ENCODE data around the gene BMP8A. TPM values are rescaled to one million over a fixed set of nuclear protein-coding genes. Genes with fewer than 3 reads are reported as not detected.

BMP8A gene
- total RNA-seq, 3 donors from 2014 or later: 0.33 TPM; not detected in 2

- H3K27me3 ChIP-seq: no peaks in the 10 kb centered on the region
- intact Hi-C loops (cut with DNase I; ENCODE audit: low total_unique reads): no loop called here
These were observed 75.9 kb downstream of the BMP8A start for GRCh38 chr1:39567302-39567701.

GRCh38 chr1:39568208-39568607 is 76.8 kb downstream of the BMP8A start:
- no peak for DNase-seq (ENCODE audit: low spot score in 2 of 2)
- Histone ChIP-seq H3K9me3 (no peaks in the 10 kb centered on the region), H3K4me1 (no peaks in the 10 kb centered on the region), H3K36me3 (peaks cover 14% of the 10 kb centered on the region), H3K27ac (no peak overlapping the region), H3K27me3 (no peaks in the 10 kb centered on the region), H3K4me3 (no peak overlapping the region)
- no peak for TF ChIP-seq CTCF (IDR thresholded peaks at IDR 0.05)
- TF ChIP-seq POLR2AphosphoS5 (IDR thresholded peaks at IDR 0.05): no peak
- TF ChIP-seq POLR2A (IDR thresholded peaks at IDR 0.05): no peak
- intact Hi-C loops (cut with DNase I; ENCODE audit: low total_unique reads): no loop called here

More at GRCh38 chr1:39567302-39567701, 75.9 kb downstream of the BMP8A start:
- no peak overlapping the region for H3K4me3 ChIP-seq
- DNase-seq (ENCODE audit: low spot score in 2 of 2): no peak
- peaks cover 21% of the 10 kb centered on the region for H3K36me3 ChIP-seq
- H3K9me3 ChIP-seq: no peaks in the 10 kb centered on the region
- no peak overlapping the region for H3K27ac ChIP-seq
- no peaks in the 10 kb centered on the region for H3K4me1 ChIP-seq
- TF ChIP-seq CTCF (IDR thresholded peaks at IDR 0.05): no peak
- TF ChIP-seq POLR2AphosphoS5 (IDR thresholded peaks at IDR 0.05): no peak
- no peak for TF ChIP-seq POLR2A (IDR thresholded peaks at IDR 0.05)

- Histone ChIP-seq H3K4me1 (peaks cover 2 to 8% of the 10 kb centered on the region in 2 donors), H3K9me3 (no peaks in the 10 kb centered on the region), H3K4me3 (no peak overlapping the region), H3K27me3 (no peaks in the 10 kb centered on the region), H3K36me3 (peaks cover 6% of the 10 kb centered on the region), H3K27ac (no peak overlapping the region)
- DNase-seq (ENCODE audit: low spot score in 2 of 2): no peak
- intact Hi-C loops (cut with DNase I; ENCODE audit: low total_unique reads): no loop called here
- no peak for TF ChIP-seq POLR2A (IDR thresholded peaks at IDR 0.05)
- no peak for TF ChIP-seq CTCF (IDR thresholded peaks at IDR 0.05)
- no peak for TF ChIP-seq POLR2AphosphoS5 (IDR thresholded peaks at IDR 0.05)
These were observed 77.6 kb downstream of the BMP8A start for GRCh38 chr1:39569034-39569433.

GRCh38 chr1:39570477-39571177 is 79.2 kb downstream of the BMP8A start:
- peaks cover 6% of the 10 kb centered on the region for H3K36me3 ChIP-seq

More at GRCh38 chr1:39570477-39571177, 79.2 kb downstream of the BMP8A start:
- Histone ChIP-seq H3K4me1 (peaks cover 8 to 19% of the 10 kb centered on the region in 2 donors), H3K4me3 (no peak overlapping the region), H3K9me3 (no peaks in the 10 kb centered on the region), H3K27ac (no peak overlapping the region), H3K27me3 (no peaks in the 10 kb centered on the region)
- DNase-seq (ENCODE audit: low spot score in 2 of 2): no peak
- intact Hi-C loops (cut with DNase I; ENCODE audit: low total_unique reads): no loop called here
- TF ChIP-seq CTCF (IDR thresholded peaks at IDR 0.05) (no peak), POLR2AphosphoS5 (IDR thresholded peaks at IDR 0.05) (no peak), POLR2A (IDR thresholded peaks at IDR 0.05) (no peak)
